VCaP (cell line): ENCODE measurements around the gene OR52B2.

Experiments
- H3K27ac ChIP-seq: fragments of 450-650 bp; 2 replicates; pipeline ENCODE4 v1.5.1; 2017
- CTCF ChIP-seq: fragments of 450-650 bp; conservative IDR thresholded peaks from 2 replicates; pipeline ENCODE4 v1.5.1; 2017; ENCODE audit warnings: mild to moderate bottlenecking, moderate library complexity

Gene OR52B2

GRCh38 chr11:6206456-6207180, 36.5 kb upstream of the OR52B2 start:
- TF ChIP-seq CTCF: no peak

GRCh38 chr11:6205366-6205765, 35.2 kb upstream of the OR52B2 start, which contains the start of gene C11orf42:
Gene C11orf42 (plus strand): TSS chr11:6205557. CDS start chr11:6205616, 59 bp downstream.
- no peak within 1 kb of the TSS for H3K27ac ChIP-seq
- TF ChIP-seq CTCF: no peak

More at GRCh38 chr11:6206456-6207180, 36.5 kb upstream of the OR52B2 start:
- H3K27ac ChIP-seq: no peak overlapping the region

GRCh38 chr11:6204706-6205105, 34.6 kb upstream of the OR52B2 start:
- no peak overlapping the region for H3K27ac ChIP-seq
- no peak for TF ChIP-seq CTCF

GRCh38 chr11:6203327-6203726, 33.2 kb upstream of the OR52B2 start:
- no peak overlapping the region for H3K27ac ChIP-seq
- no peak for TF ChIP-seq CTCF

GRCh38 chr11:6202041-6202440, 31.9 kb upstream of the OR52B2 start:
- no peak overlapping the region for H3K27ac ChIP-seq
- TF ChIP-seq CTCF: no peak

GRCh38 chr11:6201481-6201880, 31.4 kb upstream of the OR52B2 start:
- H3K27ac ChIP-seq: no peak overlapping the region
- no peak for TF ChIP-seq CTCF

GRCh38 chr11:6200975-6201374, 30.8 kb upstream of the OR52B2 start:
- no peak for TF ChIP-seq CTCF
- H3K27ac ChIP-seq: no peak overlapping the region
